ENCODE measurements around the gene KLHL29. TPM values are rescaled to one million over a fixed set of nuclear protein-coding genes. Genes with fewer than 3 reads are reported as not detected.

The KLHL29 gene
- total RNA-seq, 2 experiments from 2014 or later = 4.1 to 4.4 TPM

- CTCF ChIA-PET = no interaction called here
- POLR2A ChIA-PET = no interaction called here
- Mint-ChIP-seq H3K27ac (no peak overlapping the region), H3K27me3 (ENCODE audit: low read depth) (peaks cover 13% of the 10 kb centered on the region), H3K9me3 (ENCODE audit: insufficient read depth) (no peaks in the 10 kb centered on the region), H3K36me3 (ENCODE audit: low read depth) (no peaks in the 10 kb centered on the region), H3K4me3 (no peak overlapping the region), H3K4me1 (ENCODE audit: low read depth) (peaks cover 26% of the 10 kb centered on the region)
- DNase-seq = no peak
- ATAC-seq = no peak
Measured at GRCh38 chr2:23508066-23508390, 123.0 kb downstream of the KLHL29 start.

DNA sequence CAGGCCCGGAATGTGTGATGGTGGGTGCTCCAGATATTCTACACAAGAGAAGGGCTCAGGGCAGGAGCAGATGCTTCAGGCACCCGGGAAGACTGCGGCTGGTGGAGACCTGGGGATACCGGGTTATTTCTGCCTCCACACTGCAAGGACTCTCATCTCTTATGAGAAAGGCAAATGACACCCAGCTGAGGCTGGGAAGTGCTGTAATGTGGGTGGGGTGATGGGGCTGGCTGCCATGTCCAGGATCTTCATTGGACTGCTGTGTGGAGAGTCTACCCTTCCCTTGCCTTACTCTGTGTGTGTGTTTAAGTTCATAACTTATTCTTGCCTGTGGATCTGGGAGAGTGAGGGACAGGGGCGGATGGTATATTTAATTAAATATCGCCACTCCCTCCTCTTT is 124.1 kb downstream of the KLHL29 start:
- Mint-ChIP-seq H3K4me3 (no peak overlapping the region), H3K27me3 (ENCODE audit: low read depth) (peaks cover 17% of the 10 kb centered on the region), H3K27ac (no peak overlapping the region), H3K9me3 (ENCODE audit: insufficient read depth) (no peaks in the 10 kb centered on the region), H3K36me3 (ENCODE audit: low read depth) (no peaks in the 10 kb centered on the region), H3K4me1 (ENCODE audit: low read depth) (peaks cover 26% of the 10 kb centered on the region)
- ChIA-PET CTCF (no interaction called here), POLR2A (interaction anchor here (0.7 to 1.3 kb wide), 2 partner anchors 19 to 20 kb away, joined by 3 to 4 read pairs; no protein-coding TSS in a partner anchor)
- DNase-seq (no peak), ATAC-seq (no peak)

DNA sequence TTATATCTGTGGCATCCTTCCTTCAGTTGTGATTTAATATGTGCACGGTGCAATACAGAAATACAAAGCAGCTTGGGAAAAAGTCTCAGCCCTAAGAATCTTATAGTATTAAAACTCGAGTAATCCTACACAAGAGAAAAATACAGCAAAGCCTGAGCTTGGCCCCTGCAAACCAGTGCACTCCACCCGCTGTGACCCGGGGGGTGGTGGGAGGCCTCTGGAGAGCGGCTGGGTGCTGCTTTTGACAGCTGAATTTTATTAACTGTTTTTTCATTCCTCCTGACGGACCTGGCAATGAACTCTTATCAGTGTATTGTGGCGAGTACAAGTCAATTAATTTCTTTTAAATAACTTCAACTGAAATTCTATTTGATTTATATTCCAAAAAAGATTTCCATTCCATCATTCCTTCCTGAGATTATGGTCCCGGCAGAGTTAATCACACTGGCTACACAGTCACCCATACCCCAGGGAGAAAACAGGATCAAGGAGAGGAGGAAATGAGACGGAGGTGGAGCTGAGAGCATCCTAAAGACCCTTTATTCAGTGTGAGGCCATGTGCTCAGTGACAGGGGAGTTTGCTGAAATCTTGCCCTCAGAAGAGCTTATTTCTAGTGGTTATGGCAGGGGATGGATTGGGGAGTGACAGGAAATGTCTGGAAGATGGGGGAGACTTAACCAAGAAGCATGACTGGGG is 124.8 kb downstream of the KLHL29 start:
- POLR2A ChIA-PET = interaction anchor here (0.7 to 1.3 kb wide), 2 partner anchors 19 to 20 kb away, joined by 3 to 4 read pairs; no protein-coding TSS in a partner anchor
- CTCF ChIA-PET = interaction anchor here (1.4 kb wide), 1 partner anchor 22 kb away, joined by 3 read pairs; no protein-coding TSS in a partner anchor
- ATAC-seq = no peak
- Mint-ChIP-seq H3K27ac (no peak overlapping the region), H3K9me3 (ENCODE audit: insufficient read depth) (no peaks in the 10 kb centered on the region), H3K4me3 (no peak overlapping the region), H3K36me3 (ENCODE audit: low read depth) (no peaks in the 10 kb centered on the region), H3K4me1 (ENCODE audit: low read depth) (peaks cover 26% of the 10 kb centered on the region), H3K27me3 (ENCODE audit: low read depth) (peaks cover 22% of the 10 kb centered on the region)
- no peak for DNase-seq

- Mint-ChIP-seq H3K27me3 (ENCODE audit: low read depth) (peaks cover 29% of the 10 kb centered on the region), H3K36me3 (ENCODE audit: low read depth) (no peaks in the 10 kb centered on the region), H3K27ac (no peak overlapping the region), H3K9me3 (ENCODE audit: insufficient read depth) (no peaks in the 10 kb centered on the region), H3K4me1 (ENCODE audit: low read depth) (peaks cover 27% of the 10 kb centered on the region), H3K4me3 (no peak overlapping the region)
- ATAC-seq (no peak), DNase-seq (no peak)
- POLR2A ChIA-PET = interaction anchor here (1.3 kb wide), 1 partner anchor 20 kb away, joined by 3 read pairs; no protein-coding TSS in a partner anchor
- CTCF ChIA-PET = interaction anchor here (1.4 kb wide), 1 partner anchor 21 kb away, joined by 3 read pairs; no protein-coding TSS in a partner anchor
Measured at GRCh38 chr2:23510471-23510870, 125.5 kb downstream of the KLHL29 start.

GRCh38 chr2:23512778-23513177 is 127.8 kb downstream of the KLHL29 start:
- POLR2A ChIA-PET = interaction anchor here (0.6 kb wide), 1 partner anchor 229 kb away, joined by 3 read pairs; no protein-coding TSS in a partner anchor
- CTCF ChIA-PET = no interaction called here
- Mint-ChIP-seq H3K4me3 (no peak overlapping the region), H3K9me3 (ENCODE audit: insufficient read depth) (no peaks in the 10 kb centered on the region), H3K4me1 (ENCODE audit: low read depth) (peaks cover 9% of the 10 kb centered on the region), H3K27ac (no peak overlapping the region), H3K36me3 (ENCODE audit: low read depth) (no peaks in the 10 kb centered on the region), H3K27me3 (ENCODE audit: low read depth) (peaks cover 35% of the 10 kb centered on the region)
- no peak for DNase-seq
- ATAC-seq = no peak

DNA sequence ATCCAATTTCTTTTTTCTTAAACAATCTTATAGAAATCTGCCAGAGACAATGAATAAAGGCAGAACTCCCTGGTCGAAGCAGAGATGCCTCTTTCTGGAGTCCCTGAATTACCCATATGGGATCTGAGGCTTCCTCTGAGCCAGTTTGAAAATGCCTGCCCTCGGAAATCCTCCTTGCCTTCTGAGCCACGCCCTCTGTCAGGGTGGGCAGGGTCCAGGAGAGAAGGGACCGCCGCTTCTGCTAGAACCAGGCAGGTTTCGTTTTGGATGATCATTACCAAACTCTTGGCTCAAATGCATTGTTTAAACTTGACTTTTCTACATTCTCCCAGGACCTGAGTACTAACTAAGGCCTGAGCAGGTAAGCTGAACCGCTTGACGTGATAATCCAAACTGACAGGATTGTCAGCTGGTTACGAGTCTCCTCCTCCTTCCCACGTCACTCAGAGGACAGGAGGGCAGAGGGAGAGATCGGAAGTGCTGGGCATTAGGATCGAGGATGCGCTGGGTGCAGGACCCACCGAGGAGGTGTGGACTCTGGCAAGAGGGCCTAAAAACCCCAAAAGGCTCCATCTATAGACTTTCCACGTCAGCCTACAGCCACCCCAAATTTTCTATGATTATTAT is 128.4 kb downstream of the KLHL29 start:
- ATAC-seq (no peak), DNase-seq (no peak)
- H3K9me3 Mint-ChIP-seq (ENCODE audit: insufficient read depth) = no peaks in the 10 kb centered on the region
- peaks cover 4% of the 10 kb centered on the region for H3K4me1 Mint-ChIP-seq (ENCODE audit: low read depth)
- ChIA-PET POLR2A (no interaction called here), CTCF (no interaction called here)
- no peak overlapping the region for H3K27ac Mint-ChIP-seq
- H3K36me3 Mint-ChIP-seq (ENCODE audit: low read depth) = no peaks in the 10 kb centered on the region
- H3K4me3 Mint-ChIP-seq = no peak overlapping the region
- H3K27me3 Mint-ChIP-seq (ENCODE audit: low read depth) = peaks cover 35% of the 10 kb centered on the region

- H3K27me3 Mint-ChIP-seq (ENCODE audit: low read depth) = peaks cover 33% of the 10 kb centered on the region
- no peak overlapping the region for H3K27ac Mint-ChIP-seq
- H3K4me3 Mint-ChIP-seq = no peak overlapping the region
- no peaks in the 10 kb centered on the region for H3K36me3 Mint-ChIP-seq (ENCODE audit: low read depth)
- ChIA-PET POLR2A (no interaction called here), CTCF (no interaction called here)
- ATAC-seq = no peak
- DNase-seq = no peak
- no peaks in the 10 kb centered on the region for H3K9me3 Mint-ChIP-seq (ENCODE audit: insufficient read depth)
- peaks cover 4% of the 10 kb centered on the region for H3K4me1 Mint-ChIP-seq (ENCODE audit: low read depth)
Measured at GRCh38 chr2:23513872-23514793, 129.2 kb downstream of the KLHL29 start.

- Mint-ChIP-seq H3K27me3 (ENCODE audit: low read depth) (peaks cover 29% of the 10 kb centered on the region), H3K4me3 (no peak overlapping the region), H3K4me1 (ENCODE audit: low read depth) (peaks cover 4% of the 10 kb centered on the region), H3K9me3 (ENCODE audit: insufficient read depth) (no peaks in the 10 kb centered on the region), H3K36me3 (ENCODE audit: low read depth) (no peaks in the 10 kb centered on the region), H3K27ac (no peak overlapping the region)
- no peak for ATAC-seq
- DNase-seq = no peak
- POLR2A ChIA-PET = no interaction called here
- CTCF ChIA-PET = no interaction called here
Measured at GRCh38 chr2:23516520-23517256, 131.7 kb downstream of the KLHL29 start.

DNA sequence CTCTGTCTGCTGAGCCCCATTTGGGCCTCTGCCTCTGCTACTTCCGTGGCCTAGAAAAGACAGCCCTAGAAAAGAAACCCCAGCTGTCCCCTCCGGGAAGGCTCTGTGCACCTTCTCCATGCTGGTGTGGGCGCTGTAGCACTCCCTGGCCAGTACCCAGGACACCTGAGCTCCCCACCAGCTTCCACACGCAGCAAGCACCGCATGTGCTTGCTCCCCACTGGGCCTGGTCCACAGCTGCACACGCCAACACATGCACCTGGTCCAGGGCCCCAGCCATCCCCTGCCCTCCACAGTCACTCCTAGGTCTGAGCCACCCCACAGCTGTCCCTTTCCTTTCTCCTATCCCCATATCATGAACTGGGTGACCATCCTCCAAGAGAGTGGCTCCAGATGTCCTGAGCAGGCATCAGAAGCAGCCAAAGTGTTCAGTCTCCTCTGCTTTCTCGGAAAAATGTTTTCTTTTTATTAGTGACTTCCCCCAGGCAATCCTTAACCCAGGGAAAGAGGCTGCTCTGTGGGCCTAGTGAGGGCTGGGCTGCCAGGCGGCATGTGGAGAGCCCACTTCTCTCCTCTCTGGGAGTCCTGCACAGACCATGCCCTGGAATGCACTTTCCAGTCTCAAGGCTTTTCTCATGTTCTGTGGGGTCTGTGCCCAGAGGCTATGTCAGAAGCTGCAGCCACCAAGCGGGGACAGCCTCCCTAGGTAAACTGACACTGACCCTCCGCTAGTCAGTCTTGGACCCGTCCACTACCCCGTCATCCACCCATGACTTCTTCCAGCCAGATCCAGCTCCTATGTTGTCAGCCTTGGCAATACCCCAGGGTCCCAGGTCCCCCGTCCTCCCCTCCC is 133.7 kb downstream of the KLHL29 start:
- Mint-ChIP-seq H3K4me3 (no peak overlapping the region), H3K36me3 (ENCODE audit: low read depth) (no peaks in the 10 kb centered on the region)
- POLR2A ChIA-PET = no interaction called here

DNA sequence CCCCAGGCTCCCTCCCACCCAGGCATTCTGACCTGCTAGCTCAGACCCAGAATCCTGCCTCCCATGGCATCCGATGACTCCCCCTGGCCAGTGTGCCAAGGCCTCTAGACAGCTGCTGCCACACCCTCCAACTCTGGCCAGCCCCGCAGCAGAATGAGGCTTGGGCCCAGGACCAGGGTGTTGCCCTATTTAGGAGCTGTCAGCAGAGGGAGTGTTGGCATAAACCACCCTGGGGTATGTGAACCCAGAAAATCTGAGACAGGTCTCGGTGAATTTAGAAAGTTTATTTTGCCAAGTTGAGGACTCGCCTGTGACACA is 134.3 kb downstream of the KLHL29 start:
- H3K36me3 Mint-ChIP-seq (ENCODE audit: low read depth) = no peaks in the 10 kb centered on the region
- H3K4me1 Mint-ChIP-seq (ENCODE audit: low read depth) = peaks cover 4% of the 10 kb centered on the region
- no peak overlapping the region for H3K27ac Mint-ChIP-seq
- no peaks in the 10 kb centered on the region for H3K9me3 Mint-ChIP-seq (ENCODE audit: insufficient read depth)
- DNase-seq (no peak), ATAC-seq (no peak)
- H3K4me3 Mint-ChIP-seq = no peak overlapping the region
- ChIA-PET POLR2A (no interaction called here), CTCF (no interaction called here)
- peaks cover 22% of the 10 kb centered on the region for H3K27me3 Mint-ChIP-seq (ENCODE audit: low read depth)

More for the DNA sequence above, 133.7 kb downstream of the KLHL29 start:
- H3K27me3 Mint-ChIP-seq (ENCODE audit: low read depth) = peaks cover 25% of the 10 kb centered on the region
- no peak for DNase-seq
- no peak for ATAC-seq
- H3K27ac Mint-ChIP-seq = no peak overlapping the region
- H3K4me1 Mint-ChIP-seq (ENCODE audit: low read depth) = peaks cover 4% of the 10 kb centered on the region
- no peaks in the 10 kb centered on the region for H3K9me3 Mint-ChIP-seq (ENCODE audit: insufficient read depth)
- CTCF ChIA-PET = no interaction called here

DNA sequence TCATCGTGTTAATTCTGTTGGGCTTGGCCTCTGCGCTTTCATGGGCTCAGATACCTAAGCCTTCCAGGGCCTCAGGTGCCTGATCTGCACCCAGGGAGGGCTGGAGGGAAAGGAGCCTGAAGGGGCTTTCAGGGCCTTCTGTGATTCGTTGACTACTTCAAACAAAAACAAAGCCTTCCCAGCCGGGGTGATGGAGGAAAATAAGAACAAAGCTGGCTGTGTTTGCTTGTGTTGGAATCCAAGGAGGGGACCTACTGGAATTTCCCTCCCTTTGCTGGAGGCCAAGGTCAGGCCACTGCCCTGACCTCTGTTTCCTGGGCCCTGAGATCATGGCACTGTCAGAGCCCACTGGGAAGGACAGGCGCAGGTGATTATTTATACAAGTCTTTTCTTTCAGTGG is 135.3 kb downstream of the KLHL29 start:
- H3K27ac Mint-ChIP-seq = no peak overlapping the region
- no peak overlapping the region for H3K4me3 Mint-ChIP-seq
- ChIA-PET POLR2A (no interaction called here), CTCF (no interaction called here)
- no peaks in the 10 kb centered on the region for H3K36me3 Mint-ChIP-seq (ENCODE audit: low read depth)
- DNase-seq (no peak), ATAC-seq (no peak)
- no peaks in the 10 kb centered on the region for H3K9me3 Mint-ChIP-seq (ENCODE audit: insufficient read depth)
- H3K27me3 Mint-ChIP-seq (ENCODE audit: low read depth) = peaks cover 15% of the 10 kb centered on the region
- H3K4me1 Mint-ChIP-seq (ENCODE audit: low read depth) = peaks cover 4% of the 10 kb centered on the region
